SU-DHL-6 (cell line): ENCODE measurements around the gene VAV3.

Source experiments
- EZH2phosphoT487 ChIP-seq: fragments of 200-600 bp; sonication (generic), shearing (Covaris generic); conservative IDR thresholded peaks from 2 replicates; pipeline ENCODE4 v1.6.1; 2018; ENCODE audit warnings: mild to moderate bottlenecking, antibody characterized with exemption, low read length, moderate library complexity, mixed read lengths
- TF ChIP-seq, protein P1 (sequence below): fragments of 200-600 bp; sonication (generic); IDR thresholded peaks from one replicate; pipeline ENCODE4 v1.5.1; 2017; ENCODE audit warnings: antibody characterized with exemption, mild to moderate bottlenecking, low read length, moderate library complexity; ENCODE audit not compliant: insufficient read depth, poor library complexity, severe bottlenecking

DNA sequence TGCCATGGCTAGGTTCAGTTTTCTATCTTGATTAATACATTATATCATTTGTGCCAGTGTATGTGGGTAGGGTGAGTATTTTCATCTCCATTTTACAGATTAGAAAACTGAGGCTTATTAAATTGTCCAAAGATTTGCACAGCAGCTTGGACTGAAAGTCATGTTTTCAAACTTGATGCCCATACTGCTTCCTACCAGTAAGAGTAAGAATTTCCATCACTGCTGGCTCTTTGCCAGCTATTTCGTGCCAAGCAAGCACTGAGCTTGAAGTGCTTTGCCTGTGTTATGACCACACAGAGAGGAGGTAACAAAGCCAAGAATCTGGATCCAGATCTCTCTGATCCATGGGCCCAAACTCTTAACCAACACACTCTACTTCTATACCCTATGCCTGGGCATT, 295.0 kb downstream of the VAV3 start:
- TF ChIP-seq, protein P1, sequence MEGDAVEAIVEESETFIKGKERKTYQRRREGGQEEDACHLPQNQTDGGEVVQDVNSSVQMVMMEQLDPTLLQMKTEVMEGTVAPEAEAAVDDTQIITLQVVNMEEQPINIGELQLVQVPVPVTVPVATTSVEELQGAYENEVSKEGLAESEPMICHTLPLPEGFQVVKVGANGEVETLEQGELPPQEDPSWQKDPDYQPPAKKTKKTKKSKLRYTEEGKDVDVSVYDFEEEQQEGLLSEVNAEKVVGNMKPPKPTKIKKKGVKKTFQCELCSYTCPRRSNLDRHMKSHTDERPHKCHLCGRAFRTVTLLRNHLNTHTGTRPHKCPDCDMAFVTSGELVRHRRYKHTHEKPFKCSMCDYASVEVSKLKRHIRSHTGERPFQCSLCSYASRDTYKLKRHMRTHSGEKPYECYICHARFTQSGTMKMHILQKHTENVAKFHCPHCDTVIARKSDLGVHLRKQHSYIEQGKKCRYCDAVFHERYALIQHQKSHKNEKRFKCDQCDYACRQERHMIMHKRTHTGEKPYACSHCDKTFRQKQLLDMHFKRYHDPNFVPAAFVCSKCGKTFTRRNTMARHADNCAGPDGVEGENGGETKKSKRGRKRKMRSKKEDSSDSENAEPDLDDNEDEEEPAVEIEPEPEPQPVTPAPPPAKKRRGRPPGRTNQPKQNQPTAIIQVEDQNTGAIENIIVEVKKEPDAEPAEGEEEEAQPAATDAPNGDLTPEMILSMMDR, result no peak
- TF ChIP-seq EZH2phosphoT487, result no peak
